T-helper 17 cell (primary cell): ENCODE results near the gene ZNF548. TPM values are rescaled to one million over a fixed set of nuclear protein-coding genes. Genes with fewer than 3 reads are reported as not detected.

Experiments used
- ATAC-seq: fragments of 150-1000 bp; cut with Tn5 transposase; 2 replicates; pipeline ENCODE4 v1.10.0; 2021; ENCODE audit warnings: mild to moderate bottlenecking, moderate library complexity
- DNase-seq, 3 donors: peaks; one replicate each; pipeline versions ENCODE4 v3.0.0 to v3.0.0-alpha.2; 2020 to 2021
- H3K9me3 ChIP-seq: one replicate; pipeline ENCODE4 v1.7.0; 2013; ENCODE audit warnings: low read length, mild to moderate bottlenecking; ENCODE audit not compliant: control insufficient read depth, poor library complexity, severe bottlenecking
- H3K27ac Mint-ChIP-seq: one replicate; pipeline ENCODE4 v1.8.0; 2022; ENCODE audit warnings: mild to moderate bottlenecking, moderate library complexity, mixed read lengths
- H3K27me3 Mint-ChIP-seq: one replicate; pipeline ENCODE4 v1.8.0; 2022; ENCODE audit warnings: mixed read lengths
- H3K36me3 Mint-ChIP-seq: one replicate; pipeline ENCODE4 v1.8.0; 2022; ENCODE audit warnings: low read depth, mixed read lengths
- H3K4me1 Mint-ChIP-seq: one replicate; pipeline ENCODE4 v1.8.0; 2022; ENCODE audit warnings: mild to moderate bottlenecking, mixed read lengths
- H3K4me3 Mint-ChIP-seq: one replicate; pipeline ENCODE4 v1.8.0; 2022; ENCODE audit warnings: mild to moderate bottlenecking, moderate library complexity, mixed read lengths
- total RNA-seq, 4 donors: library from RNA in 2 of 4; stranded (reverse) in 2 of 4; gene quantifications; one replicate each; pipeline ENCODE4 v1.2.3 and lab custom pipeline; 2022 to 2026

ZNF548 gene
- total RNA-seq, 2 donors from 2014 or later = 58.9 to 66.7 TPM

GRCh38 chr19:57419439-57419838 is 29.8 kb downstream of the ZNF548 start:
- H3K9me3 ChIP-seq = peaks cover 23% of the 10 kb centered on the region
- Mint-ChIP-seq H3K27ac (no peak overlapping the region), H3K27me3 (no peaks in the 10 kb centered on the region), H3K36me3 (peaks cover 18% of the 10 kb centered on the region), H3K4me1 (no peaks in the 10 kb centered on the region), H3K4me3 (no peak overlapping the region)
- DNase-seq (no peak), ATAC-seq (no peak)

GRCh38 chr19:57421037-57421436 is 31.4 kb downstream of the ZNF548 start:
- no peaks in the 10 kb centered on the region for H3K4me1 Mint-ChIP-seq
- H3K4me3 Mint-ChIP-seq = no peak overlapping the region
- DNase-seq (no peak), ATAC-seq (no peak)
- H3K36me3 Mint-ChIP-seq = peaks cover 13% of the 10 kb centered on the region
- H3K27ac Mint-ChIP-seq = no peak overlapping the region
- no peaks in the 10 kb centered on the region for H3K27me3 Mint-ChIP-seq
- H3K9me3 ChIP-seq = peaks cover 23% of the 10 kb centered on the region

GRCh38 chr19:57434386-57435061 is 44.9 kb downstream of the ZNF548 start:
- peak overlapping the region; percentile 96 for H3K4me3 Mint-ChIP-seq

GRCh38 chr19:57435062-57435978 is 45.7 kb downstream of the ZNF548 start, which contains the start of gene ZNF749:
Gene ZNF749 (plus strand): TSS chr19:57435325. CDS start chr19:57435579, 254 bp downstream.
- H3K36me3 Mint-ChIP-seq = peaks cover 5% of the 10 kb centered on the region
- H3K27me3 Mint-ChIP-seq = no peaks in the 10 kb centered on the region
- DNase-seq (peak; percentile 83 to 95 (median 88)), ATAC-seq (peak; percentile 100)
- peak within 1 kb of the TSS; percentile 96 for H3K4me3 Mint-ChIP-seq
- peaks cover 18% of the 10 kb centered on the region for H3K4me1 Mint-ChIP-seq
- no peaks in the 10 kb centered on the region for H3K9me3 ChIP-seq
- H3K27ac Mint-ChIP-seq = peak within 1 kb of the TSS; percentile 89

More at GRCh38 chr19:57434386-57435061, 44.9 kb downstream of the ZNF548 start:
- H3K9me3 ChIP-seq = no peaks in the 10 kb centered on the region
- ATAC-seq (peak; percentile 1), DNase-seq (no peak)
- peaks cover 2% of the 10 kb centered on the region for H3K36me3 Mint-ChIP-seq
- H3K27me3 Mint-ChIP-seq = no peaks in the 10 kb centered on the region
- H3K27ac Mint-ChIP-seq = peak overlapping the region; percentile 89
- peaks cover 18% of the 10 kb centered on the region for H3K4me1 Mint-ChIP-seq

- Mint-ChIP-seq H3K27me3 (no peaks in the 10 kb centered on the region), H3K4me3 (peak overlapping the region; percentile 96), H3K27ac (no peak overlapping the region), H3K36me3 (peaks cover 8% of the 10 kb centered on the region), H3K4me1 (peaks cover 18% of the 10 kb centered on the region)
- peaks cover 3% of the 10 kb centered on the region for H3K9me3 ChIP-seq
- ATAC-seq = no peak
- no peak for DNase-seq
Measured at GRCh38 chr19:57436417-57436816, 46.8 kb downstream of the ZNF548 start.

- DNase-seq = no peak
- Mint-ChIP-seq H3K4me3 (no peak overlapping the region), H3K4me1 (peaks cover 18% of the 10 kb centered on the region), H3K27me3 (no peaks in the 10 kb centered on the region), H3K36me3 (peaks cover 11% of the 10 kb centered on the region), H3K27ac (no peak overlapping the region)
- no peak for ATAC-seq
- H3K9me3 ChIP-seq = peaks cover 11% of the 10 kb centered on the region
Measured at GRCh38 chr19:57437931-57438330, 48.3 kb downstream of the ZNF548 start.

GRCh38 chr19:57438925-57439324 is 49.3 kb downstream of the ZNF548 start:
- Mint-ChIP-seq H3K4me3 (no peak overlapping the region), H3K4me1 (peaks cover 18% of the 10 kb centered on the region), H3K36me3 (peaks cover 11% of the 10 kb centered on the region), H3K27ac (no peak overlapping the region), H3K27me3 (no peaks in the 10 kb centered on the region)
- H3K9me3 ChIP-seq = peaks cover 16% of the 10 kb centered on the region
- DNase-seq (no peak), ATAC-seq (no peak)

GRCh38 chr19:57441979-57442752 is 52.5 kb downstream of the ZNF548 start:
- no peak for DNase-seq
- peaks cover 19% of the 10 kb centered on the region for H3K9me3 ChIP-seq

GRCh38 chr19:57443121-57443696 is 53.6 kb downstream of the ZNF548 start:
- no peak for ATAC-seq
- H3K9me3 ChIP-seq = peaks cover 19% of the 10 kb centered on the region
- Mint-ChIP-seq H3K36me3 (peaks cover 11% of the 10 kb centered on the region), H3K4me3 (no peak overlapping the region), H3K27me3 (no peaks in the 10 kb centered on the region), H3K4me1 (no peaks in the 10 kb centered on the region), H3K27ac (no peak overlapping the region)
- no peak for DNase-seq

More at GRCh38 chr19:57441979-57442752, 52.5 kb downstream of the ZNF548 start:
- H3K4me3 Mint-ChIP-seq = no peak overlapping the region
- peaks cover 11% of the 10 kb centered on the region for H3K36me3 Mint-ChIP-seq
- no peak for ATAC-seq
- H3K4me1 Mint-ChIP-seq = no peaks in the 10 kb centered on the region
- no peaks in the 10 kb centered on the region for H3K27me3 Mint-ChIP-seq
- H3K27ac Mint-ChIP-seq = no peak overlapping the region

- Mint-ChIP-seq H3K36me3 (no peaks in the 10 kb centered on the region), H3K27me3 (no peaks in the 10 kb centered on the region), H3K27ac (no peak overlapping the region), H3K4me1 (no peaks in the 10 kb centered on the region), H3K4me3 (no peak overlapping the region)
- ATAC-seq (no peak), DNase-seq (no peak)
- H3K9me3 ChIP-seq = peaks cover 27% of the 10 kb centered on the region
Measured at GRCh38 chr19:57452307-57452706, 62.7 kb downstream of the ZNF548 start.
